IMR-90 (cell line): ENCODE data around the gene CLDN6.

Source experiments
- BHLHE40 ChIP-seq: fragments of 150-350 bp; IDR thresholded peaks from 2 replicates; pipeline ENCODE4 v1.6.1; 2016; ENCODE audit warnings: mild to moderate bottlenecking, low read depth, low read length
- CEBPB ChIP-seq: IDR thresholded peaks from 2 replicates; pipeline ENCODE4 v1.6.1; 2012; ENCODE audit warnings: low read depth, low read length, improper control_type of control experiment
- CHD1 ChIP-seq: IDR thresholded peaks from 2 replicates; pipeline ENCODE4 v1.6.1; 2012; ENCODE audit warnings: low read depth, low read length, improper control_type of control experiment
- FOS ChIP-seq: fragments of 150-350 bp; IDR thresholded peaks from 2 replicates; pipeline ENCODE4 v1.6.1; 2016; ENCODE audit warnings: low read depth, low read length
- POLR2A ChIP-seq: IDR thresholded peaks from 2 replicates; pipeline ENCODE4 v1.6.1; 2012; ENCODE audit warnings: mild to moderate bottlenecking, low read depth, low read length
- RAD21 ChIP-seq: IDR thresholded peaks from 2 replicates; pipeline ENCODE4 v1.6.1; 2012; ENCODE audit warnings: low read length, improper control_type of control experiment
- RCOR1 ChIP-seq: IDR thresholded peaks from 2 replicates; pipeline ENCODE4 v1.6.1; 2012; ENCODE audit warnings: mild to moderate bottlenecking, low read length, improper control_type of control experiment; ENCODE audit not compliant: insufficient replicate concordance
- TF ChIP-seq, protein P1 (sequence below): conservative IDR thresholded peaks from 2 replicates; pipeline ENCODE4 v1.5.1; 2012; ENCODE audit warnings: mild to moderate bottlenecking, low read depth, low read length, improper control_type of control experiment

- TF ChIP-seq, protein P1, sequence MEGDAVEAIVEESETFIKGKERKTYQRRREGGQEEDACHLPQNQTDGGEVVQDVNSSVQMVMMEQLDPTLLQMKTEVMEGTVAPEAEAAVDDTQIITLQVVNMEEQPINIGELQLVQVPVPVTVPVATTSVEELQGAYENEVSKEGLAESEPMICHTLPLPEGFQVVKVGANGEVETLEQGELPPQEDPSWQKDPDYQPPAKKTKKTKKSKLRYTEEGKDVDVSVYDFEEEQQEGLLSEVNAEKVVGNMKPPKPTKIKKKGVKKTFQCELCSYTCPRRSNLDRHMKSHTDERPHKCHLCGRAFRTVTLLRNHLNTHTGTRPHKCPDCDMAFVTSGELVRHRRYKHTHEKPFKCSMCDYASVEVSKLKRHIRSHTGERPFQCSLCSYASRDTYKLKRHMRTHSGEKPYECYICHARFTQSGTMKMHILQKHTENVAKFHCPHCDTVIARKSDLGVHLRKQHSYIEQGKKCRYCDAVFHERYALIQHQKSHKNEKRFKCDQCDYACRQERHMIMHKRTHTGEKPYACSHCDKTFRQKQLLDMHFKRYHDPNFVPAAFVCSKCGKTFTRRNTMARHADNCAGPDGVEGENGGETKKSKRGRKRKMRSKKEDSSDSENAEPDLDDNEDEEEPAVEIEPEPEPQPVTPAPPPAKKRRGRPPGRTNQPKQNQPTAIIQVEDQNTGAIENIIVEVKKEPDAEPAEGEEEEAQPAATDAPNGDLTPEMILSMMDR: no peak
- TF ChIP-seq CHD1: no peak
- no peak for TF ChIP-seq POLR2A
- no peak for TF ChIP-seq RCOR1
- no peak for TF ChIP-seq CEBPB
- TF ChIP-seq FOS: no peak
- TF ChIP-seq BHLHE40: no peak
- TF ChIP-seq RAD21: no peak
Observed at GRCh38 chr16:3012828-3013420, 5.1 kb downstream of the CLDN6 start, which contains the start of gene CLDN9.
